Liver (tissue), 9 donors: ENCODE measurements around the gene BANP. TPM values are rescaled to one million over a fixed set of nuclear protein-coding genes. Genes with fewer than 3 reads are reported as not detected.
"Not testable (repeated sequence)": the region's sequence is repeated elsewhere in the genome, so short reads cannot be mapped to it uniquely, and the experiment has no call there.

Source experiments
- DNase-seq: peaks from one replicate; pipeline ENCODE4 v3.0.0-alpha.2; 2017; ENCODE audit warnings: low spot score
- H3K27ac ChIP-seq, 2 donors: one replicate each; pipeline ENCODE4 v1.7.0; 2013; ENCODE audit warnings: inconsistent platforms in 2 of 2, low read length in 2 of 2, control low read depth in 1 of 2, low read depth in 1 of 2, mild to moderate bottlenecking in 1 of 2
- H3K27me3 ChIP-seq, 4 donors: one replicate each; pipeline versions ENCODE4 v1.6.1 to v1.7.0; 2013; ENCODE audit warnings: low read length in 3 of 4, inconsistent platforms in 1 of 4, mild to moderate bottlenecking in 1 of 4, moderate library complexity in 1 of 4; ENCODE audit not compliant: control insufficient read depth in 4 of 4, insufficient read depth in 4 of 4
- H3K36me3 ChIP-seq, 4 donors: one replicate each; pipeline versions ENCODE4 v1.6.1 to v1.7.0; 2013; ENCODE audit warnings: low read length in 3 of 4, mild to moderate bottlenecking in 3 of 4, low read depth in 1 of 4, moderate library complexity in 1 of 4; ENCODE audit not compliant: control insufficient read depth in 4 of 4, insufficient read depth in 3 of 4
- H3K4me1 ChIP-seq, 4 donors: one replicate each; pipeline versions ENCODE4 v1.6.1 to v1.7.0; 2013; ENCODE audit warnings: low read length in 3 of 4, mild to moderate bottlenecking in 3 of 4, moderate library complexity in 1 of 4; ENCODE audit not compliant: control insufficient read depth in 4 of 4, insufficient read depth in 4 of 4
- H3K4me3 ChIP-seq, 3 donors: one replicate each; pipeline versions ENCODE4 v1.6.1 to v1.7.0; 2013; ENCODE audit warnings: low read length in 3 of 3, control low read depth in 1 of 3, low read depth in 1 of 3, mild to moderate bottlenecking in 1 of 3
- H3K9ac ChIP-seq, 2 donors: one replicate each; pipeline ENCODE4 v1.7.0; 2013; ENCODE audit warnings: low read length in 2 of 2, mild to moderate bottlenecking in 2 of 2, moderate library complexity in 2 of 2, control low read depth in 1 of 2, low read depth in 1 of 2
- H3K9me3 ChIP-seq, 4 donors: one replicate each; pipeline versions ENCODE4 v1.6.1 to v1.7.0; 2013; ENCODE audit warnings: low read length in 3 of 4; ENCODE audit not compliant: control insufficient read depth in 4 of 4
- EGR1 ChIP-seq, 2 donors: IDR thresholded peaks; 2 replicates each; pipeline ENCODE4 v1.6.1; 2016 to 2018; ENCODE audit warnings: antibody characterized with exemption in 2 of 2, low read depth in 2 of 2
- FOXA1 ChIP-seq: IDR thresholded peaks from 2 replicates; pipeline ENCODE4 v1.6.1; 2016; ENCODE audit warnings: antibody characterized with exemption
- GABPA ChIP-seq, 2 donors: IDR thresholded peaks in 1 of 2; conservative IDR thresholded peaks in 1 of 2; 2 replicates each; pipeline ENCODE4 v1.6.1; 2016; ENCODE audit warnings: antibody characterized with exemption in 2 of 2, mild to moderate bottlenecking in 1 of 2, moderate library complexity in 1 of 2
- HNF4A ChIP-seq, 2 donors: conservative IDR thresholded peaks; 2 replicates each; pipeline ENCODE4 v1.6.1; 2016; ENCODE audit warnings: antibody characterized with exemption in 2 of 2, mild to moderate bottlenecking in 2 of 2
- HNF4G ChIP-seq: IDR thresholded peaks from 2 replicates; pipeline ENCODE4 v1.6.1; 2016; ENCODE audit warnings: antibody characterized with exemption
- JUND ChIP-seq, 2 donors: IDR thresholded peaks; 2 replicates each; pipeline ENCODE4 v1.6.1; 2016; ENCODE audit warnings: antibody characterized with exemption in 2 of 2
- NR2F2 ChIP-seq: IDR thresholded peaks from 2 replicates; pipeline ENCODE4 v1.6.1; 2016; ENCODE audit warnings: antibody characterized with exemption
- RAD21 ChIP-seq, 2 donors: IDR thresholded peaks; 2 replicates each; pipeline ENCODE4 v1.6.1; 2016; ENCODE audit warnings: antibody characterized with exemption in 2 of 2, mild to moderate bottlenecking in 2 of 2
- RXRA ChIP-seq, 2 donors: IDR thresholded peaks; 2 replicates each; pipeline ENCODE4 v1.6.1; 2017 to 2018; ENCODE audit warnings: antibody characterized with exemption in 2 of 2, mild to moderate bottlenecking in 1 of 2
- SP1 ChIP-seq: IDR thresholded peaks from 2 replicates; pipeline ENCODE4 v1.6.1; 2018; ENCODE audit warnings: antibody characterized with exemption, mild to moderate bottlenecking
- TAF1 ChIP-seq: conservative IDR thresholded peaks from 2 replicates; pipeline ENCODE4 v1.6.1; 2016; ENCODE audit warnings: antibody characterized with exemption, mild to moderate bottlenecking
- YY1 ChIP-seq: IDR thresholded peaks from 2 replicates; pipeline ENCODE4 v1.6.1; 2016; ENCODE audit warnings: antibody characterized with exemption, mild to moderate bottlenecking
- WGBS: extraction: QIAGEN DNeasy Blood & Tissue Kit; methylation state at CpG from one replicate; pipeline ENCODE4 v1.1.7; 2013; 5-methylcytosine and 5-hydroxymethylcytosine counted together
- polyA plus RNA-seq, 2 donors: library from polyadenylated mRNA; stranded (reverse) in 1 of 2; unstranded in 1 of 2; fragments of 200-250 nt in 1 of 2; fragments of >200 nt in 1 of 2; fragmentation: Nextera tagmentation in 1 of 2; extraction: Ambion mirVana in 1 of 2; gene quantifications; one replicate each; pipeline versions ENCODE4 v1.2.1 to v1.2.3, GENCODE V29; 2013 to 2015
- total RNA-seq, 2 donors: library from RNA; depleted of rRNA; stranded (reverse); fragments of >200 nt; gene quantifications; one replicate each; pipeline ENCODE4 v1.2.3, GENCODE V29; 2014
- TF ChIP-seq, protein P1 (sequence below): IDR thresholded peaks from 2 replicates; pipeline ENCODE4 v1.6.1; 2016; ENCODE audit warnings: antibody characterized with exemption, mild to moderate bottlenecking
- TF ChIP-seq, protein P2 (sequence below): IDR thresholded peaks from 2 replicates; pipeline ENCODE4 v1.6.1; 2016; ENCODE audit warnings: antibody characterized with exemption
- TF ChIP-seq, protein P3 (sequence below): fragments of 150-350 bp; IDR thresholded peaks from 2 replicates; pipeline ENCODE4 v1.5.1; 2017; ENCODE audit warnings: improper control_type of control experiment, low read depth, low read length; ENCODE audit not compliant: missing input control
- TF ChIP-seq, protein P4 (sequence below): IDR thresholded peaks from 2 replicates; pipeline ENCODE4 v1.6.1; 2016; ENCODE audit warnings: antibody characterized with exemption
- TF ChIP-seq, protein P5 (sequence below): IDR thresholded peaks from 2 replicates; pipeline ENCODE4 v1.6.1; 2016; ENCODE audit warnings: antibody characterized with exemption
- donor health status: healthy.
- donor health status: healthy.
- donor health status: healthy.
- donor health status: healthy.
- donor health status: healthy.

Gene BANP
- total and polyA plus RNA-seq, 4 donors: 4.9 to 20.7 (median 13.7) TPM

DNA sequence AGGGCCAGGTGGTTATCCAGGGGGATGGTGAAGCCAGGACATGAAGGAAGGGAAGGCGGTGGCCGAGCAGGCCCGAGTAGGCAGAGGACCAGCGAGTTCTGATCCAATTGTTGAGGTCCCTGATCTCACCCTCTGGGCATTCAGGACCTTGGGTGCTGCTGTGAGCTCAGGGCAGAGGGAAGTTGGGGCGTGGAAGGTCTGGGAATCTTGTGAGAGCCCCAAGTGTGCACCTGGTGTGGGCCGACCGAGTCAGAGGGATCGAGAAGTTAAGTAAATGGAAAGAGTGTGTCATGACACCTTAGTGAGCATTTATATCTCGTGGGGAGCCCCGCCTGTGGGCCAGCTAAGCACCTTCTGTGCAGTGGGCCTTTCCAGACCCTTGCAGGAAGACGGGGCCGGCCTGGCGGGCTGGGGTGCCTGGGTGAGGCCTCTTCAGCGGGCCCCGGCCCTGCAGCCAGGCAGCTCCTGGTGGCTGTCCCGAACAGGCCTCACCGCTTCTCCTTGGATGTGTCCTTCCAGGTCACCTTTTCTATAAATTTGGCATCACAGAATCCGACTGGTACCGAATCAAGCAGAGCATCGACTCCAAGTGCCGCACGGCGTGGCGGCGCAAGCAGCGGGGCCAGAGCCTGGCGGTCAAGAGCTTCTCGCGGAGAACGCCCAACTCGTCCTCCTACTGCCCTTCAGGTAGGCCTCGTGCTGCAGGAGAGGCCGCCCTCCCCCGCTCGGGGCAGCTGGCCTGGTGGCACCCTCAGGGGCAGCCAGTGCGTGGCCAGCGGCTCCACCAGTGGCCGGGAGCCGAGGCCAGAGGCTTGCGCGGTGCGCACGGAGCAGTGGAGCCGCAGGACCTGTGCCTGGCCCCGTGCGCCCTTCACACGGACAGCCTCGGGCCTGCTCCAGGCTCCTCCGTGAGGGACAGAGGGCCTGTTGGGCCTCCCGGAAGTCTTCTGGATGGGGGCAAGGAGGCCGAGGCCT, 76.0 kb downstream of the BANP start:
- Histone ChIP-seq H3K9ac (no peak overlapping the region), H3K27me3 (no peaks in the 10 kb centered on the region), H3K9me3 (no peaks in the 10 kb centered on the region), H3K4me3 (no peak overlapping the region), H3K27ac (no peak overlapping the region), H3K36me3 (peaks cover 7 to 19% (median 13%) of the 10 kb centered on the region in 4 donors), H3K4me1 (no peaks in the 10 kb centered on the region)
- no peak for DNase-seq
- TF ChIP-seq GABPA (IDR thresholded peaks at IDR 0.05 in 1 of 2, conservative IDR thresholded peaks at IDR 0.05 in 1 of 2) (no peak), SP1 (no peak), RAD21 (IDR thresholded peaks at IDR 0.05) (no peak), JUND (IDR thresholded peaks at IDR 0.05) (no peak), HNF4G (no peak), HNF4A (conservative IDR thresholded peaks at IDR 0.05) (no peak), FOXA1 (no peak), EGR1 (IDR thresholded peaks at IDR 0.05; ENCODE audit: low read depth in 2 of 2) (no peak), TAF1 (no peak), NR2F2 (no peak), RXRA (IDR thresholded peaks at IDR 0.05) (no peak), YY1 (no peak)
- TF ChIP-seq, protein P1, sequence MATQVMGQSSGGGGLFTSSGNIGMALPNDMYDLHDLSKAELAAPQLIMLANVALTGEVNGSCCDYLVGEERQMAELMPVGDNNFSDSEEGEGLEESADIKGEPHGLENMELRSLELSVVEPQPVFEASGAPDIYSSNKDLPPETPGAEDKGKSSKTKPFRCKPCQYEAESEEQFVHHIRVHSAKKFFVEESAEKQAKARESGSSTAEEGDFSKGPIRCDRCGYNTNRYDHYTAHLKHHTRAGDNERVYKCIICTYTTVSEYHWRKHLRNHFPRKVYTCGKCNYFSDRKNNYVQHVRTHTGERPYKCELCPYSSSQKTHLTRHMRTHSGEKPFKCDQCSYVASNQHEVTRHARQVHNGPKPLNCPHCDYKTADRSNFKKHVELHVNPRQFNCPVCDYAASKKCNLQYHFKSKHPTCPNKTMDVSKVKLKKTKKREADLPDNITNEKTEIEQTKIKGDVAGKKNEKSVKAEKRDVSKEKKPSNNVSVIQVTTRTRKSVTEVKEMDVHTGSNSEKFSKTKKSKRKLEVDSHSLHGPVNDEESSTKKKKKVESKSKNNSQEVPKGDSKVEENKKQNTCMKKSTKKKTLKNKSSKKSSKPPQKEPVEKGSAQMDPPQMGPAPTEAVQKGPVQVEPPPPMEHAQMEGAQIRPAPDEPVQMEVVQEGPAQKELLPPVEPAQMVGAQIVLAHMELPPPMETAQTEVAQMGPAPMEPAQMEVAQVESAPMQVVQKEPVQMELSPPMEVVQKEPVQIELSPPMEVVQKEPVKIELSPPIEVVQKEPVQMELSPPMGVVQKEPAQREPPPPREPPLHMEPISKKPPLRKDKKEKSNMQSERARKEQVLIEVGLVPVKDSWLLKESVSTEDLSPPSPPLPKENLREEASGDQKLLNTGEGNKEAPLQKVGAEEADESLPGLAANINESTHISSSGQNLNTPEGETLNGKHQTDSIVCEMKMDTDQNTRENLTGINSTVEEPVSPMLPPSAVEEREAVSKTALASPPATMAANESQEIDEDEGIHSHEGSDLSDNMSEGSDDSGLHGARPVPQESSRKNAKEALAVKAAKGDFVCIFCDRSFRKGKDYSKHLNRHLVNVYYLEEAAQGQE: no peak
- TF ChIP-seq, protein P2, sequence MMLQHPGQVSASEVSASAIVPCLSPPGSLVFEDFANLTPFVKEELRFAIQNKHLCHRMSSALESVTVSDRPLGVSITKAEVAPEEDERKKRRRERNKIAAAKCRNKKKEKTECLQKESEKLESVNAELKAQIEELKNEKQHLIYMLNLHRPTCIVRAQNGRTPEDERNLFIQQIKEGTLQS: no peak
- TF ChIP-seq, protein P3, sequence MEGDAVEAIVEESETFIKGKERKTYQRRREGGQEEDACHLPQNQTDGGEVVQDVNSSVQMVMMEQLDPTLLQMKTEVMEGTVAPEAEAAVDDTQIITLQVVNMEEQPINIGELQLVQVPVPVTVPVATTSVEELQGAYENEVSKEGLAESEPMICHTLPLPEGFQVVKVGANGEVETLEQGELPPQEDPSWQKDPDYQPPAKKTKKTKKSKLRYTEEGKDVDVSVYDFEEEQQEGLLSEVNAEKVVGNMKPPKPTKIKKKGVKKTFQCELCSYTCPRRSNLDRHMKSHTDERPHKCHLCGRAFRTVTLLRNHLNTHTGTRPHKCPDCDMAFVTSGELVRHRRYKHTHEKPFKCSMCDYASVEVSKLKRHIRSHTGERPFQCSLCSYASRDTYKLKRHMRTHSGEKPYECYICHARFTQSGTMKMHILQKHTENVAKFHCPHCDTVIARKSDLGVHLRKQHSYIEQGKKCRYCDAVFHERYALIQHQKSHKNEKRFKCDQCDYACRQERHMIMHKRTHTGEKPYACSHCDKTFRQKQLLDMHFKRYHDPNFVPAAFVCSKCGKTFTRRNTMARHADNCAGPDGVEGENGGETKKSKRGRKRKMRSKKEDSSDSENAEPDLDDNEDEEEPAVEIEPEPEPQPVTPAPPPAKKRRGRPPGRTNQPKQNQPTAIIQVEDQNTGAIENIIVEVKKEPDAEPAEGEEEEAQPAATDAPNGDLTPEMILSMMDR: no peak
- TF ChIP-seq, protein P4, sequence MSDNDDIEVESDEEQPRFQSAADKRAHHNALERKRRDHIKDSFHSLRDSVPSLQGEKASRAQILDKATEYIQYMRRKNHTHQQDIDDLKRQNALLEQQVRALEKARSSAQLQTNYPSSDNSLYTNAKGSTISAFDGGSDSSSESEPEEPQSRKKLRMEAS: no peak
- TF ChIP-seq, protein P5, sequence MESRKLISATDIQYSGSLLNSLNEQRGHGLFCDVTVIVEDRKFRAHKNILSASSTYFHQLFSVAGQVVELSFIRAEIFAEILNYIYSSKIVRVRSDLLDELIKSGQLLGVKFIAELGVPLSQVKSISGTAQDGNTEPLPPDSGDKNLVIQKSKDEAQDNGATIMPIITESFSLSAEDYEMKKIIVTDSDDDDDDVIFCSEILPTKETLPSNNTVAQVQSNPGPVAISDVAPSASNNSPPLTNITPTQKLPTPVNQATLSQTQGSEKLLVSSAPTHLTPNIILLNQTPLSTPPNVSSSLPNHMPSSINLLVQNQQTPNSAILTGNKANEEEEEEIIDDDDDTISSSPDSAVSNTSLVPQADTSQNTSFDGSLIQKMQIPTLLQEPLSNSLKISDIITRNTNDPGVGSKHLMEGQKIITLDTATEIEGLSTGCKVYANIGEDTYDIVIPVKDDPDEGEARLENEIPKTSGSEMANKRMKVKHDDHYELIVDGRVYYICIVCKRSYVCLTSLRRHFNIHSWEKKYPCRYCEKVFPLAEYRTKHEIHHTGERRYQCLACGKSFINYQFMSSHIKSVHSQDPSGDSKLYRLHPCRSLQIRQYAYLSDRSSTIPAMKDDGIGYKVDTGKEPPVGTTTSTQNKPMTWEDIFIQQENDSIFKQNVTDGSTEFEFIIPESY: no peak
- WGBS: 97% methylated on average over 51 of the region's 51 CpGs

DNA sequence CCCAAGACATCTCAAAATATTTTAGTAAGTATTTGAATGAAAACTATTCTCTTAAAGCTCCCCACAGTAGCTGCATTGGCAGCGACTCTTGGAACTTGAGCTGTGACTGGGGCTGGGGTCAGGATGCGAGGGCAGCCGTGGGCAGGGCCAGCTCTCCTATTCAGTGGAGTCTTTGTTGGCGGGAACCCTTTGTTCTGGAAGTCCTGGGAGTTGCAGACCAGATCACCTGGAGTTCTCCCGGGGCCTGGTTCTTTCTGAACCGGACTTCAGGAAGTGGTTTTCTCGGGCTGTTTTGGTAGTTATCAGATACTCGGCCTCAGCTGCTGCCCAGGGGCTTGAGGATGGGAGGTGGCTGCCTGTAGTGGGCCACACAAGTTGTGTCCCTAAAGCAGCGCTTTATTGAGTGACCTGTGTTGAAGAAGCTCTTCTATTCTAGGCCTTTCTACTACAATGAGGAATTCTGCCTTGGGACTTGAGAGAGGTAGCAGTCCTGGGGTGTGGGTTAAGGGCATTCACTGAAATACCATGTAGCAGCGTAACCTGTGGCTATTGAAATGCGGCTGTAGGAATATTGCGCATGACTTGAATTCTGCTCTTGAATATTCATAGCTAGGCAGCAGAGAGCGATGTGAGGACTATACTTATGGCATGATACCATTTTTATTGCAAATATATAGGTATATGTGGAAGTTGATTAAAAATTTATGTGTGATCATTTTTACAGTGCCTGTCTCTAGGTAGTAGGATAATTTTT, 77.1 kb downstream of the BANP start:
- H3K36me3 ChIP-seq: not testable (repeated sequence)

More for the DNA sequence above, 77.1 kb downstream of the BANP start:
- H3K9ac ChIP-seq, H3K4me1 ChIP-seq, H3K9me3 ChIP-seq, H3K27ac ChIP-seq, H3K4me3 ChIP-seq, H3K27me3 ChIP-seq, DNase-seq: not testable (repeated sequence)
- WGBS: 94% methylated on average over 13 of the region's 13 CpGs
